Erythroblast (primary cell): ENCODE data around the gene SLC20A1.

ENCODE experiments used
- GATA1 ChIP-seq: IDR thresholded peaks from 2 replicates; pipeline ENCODE4 v1.6.1; 2011; ENCODE audit warnings: low read depth, mild to moderate bottlenecking, control low read depth, low read length, moderate library complexity
- POLR2A ChIP-seq: IDR thresholded peaks from 2 replicates; pipeline ENCODE4 v1.6.1; 2011; ENCODE audit warnings: mild to moderate bottlenecking, low read length

GRCh38 chr2:112622528-112622849 lies 23.2 kb upstream of the SLC20A1 start:
- TF ChIP-seq POLR2A (no peak), GATA1 (no peak)
